Activated gamma-delta T cell treated with anti-CD3 and anti-CD28 coated beads, Interleukin-2, amount 50 U/mL, for 16 hours (primary cell): ENCODE measurements around the gene COX4I2.
"Not testable (repeated sequence)": the region's sequence is repeated elsewhere in the genome, so short reads cannot be mapped to it uniquely, and the experiment has no call there.

Experiments used
- DNase-seq: peaks from one replicate; pipeline ENCODE4 v3.0.0-alpha.2; 2020; ENCODE audit warnings: low read depth

COX4I2 gene

GRCh38 chr20:31654534-31654933 is 16.8 kb downstream of the COX4I2 start:
- no peak for DNase-seq

GRCh38 chr20:31661625-31662371 is 24.1 kb downstream of the COX4I2 start:
- peak; percentile 74 for DNase-seq

DNA sequence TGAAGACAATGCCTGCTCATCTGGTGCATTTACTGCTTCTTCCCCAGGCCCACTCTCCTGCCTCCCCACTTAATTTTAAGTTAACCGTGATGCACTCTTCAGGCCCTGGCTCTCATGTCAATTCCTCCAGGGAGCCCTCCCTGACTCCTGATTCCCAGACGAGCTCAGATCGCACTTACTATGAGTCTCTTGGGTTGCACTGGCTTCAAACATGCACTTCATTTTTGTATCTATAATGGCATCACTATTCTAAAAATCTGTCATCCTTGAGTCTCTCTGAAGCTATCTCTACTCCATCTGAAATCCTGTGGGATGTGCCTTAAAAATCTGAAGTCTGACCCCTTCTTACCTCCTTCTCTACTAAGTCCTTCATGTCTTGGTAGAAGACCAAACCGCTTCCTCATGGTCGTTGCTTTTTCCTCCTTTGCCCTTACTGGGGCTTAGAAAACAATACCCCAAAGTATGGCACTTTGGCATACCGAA is 24.7 kb downstream of the COX4I2 start:
- no peak for DNase-seq

DNA sequence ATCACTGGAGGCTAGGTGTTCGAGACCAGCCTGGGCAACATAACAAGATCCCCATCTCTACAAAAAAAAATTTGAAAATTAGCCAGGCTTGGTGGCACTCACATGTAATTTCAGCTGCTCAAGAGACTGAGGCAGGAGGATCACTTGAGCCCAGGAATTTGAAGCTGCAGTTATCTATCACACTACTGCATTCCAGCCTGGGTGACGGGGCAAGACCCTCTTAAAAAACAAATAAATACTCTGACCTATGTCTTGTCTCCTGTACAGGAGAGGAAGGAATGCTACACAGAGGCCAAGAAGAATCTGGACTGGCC is 25.8 kb downstream of the COX4I2 start:
- DNase-seq, result no peak

- DNase-seq, result no peak
These were observed 26.4 kb downstream of the COX4I2 start for GRCh38 chr20:31663838-31664695.

DNA sequence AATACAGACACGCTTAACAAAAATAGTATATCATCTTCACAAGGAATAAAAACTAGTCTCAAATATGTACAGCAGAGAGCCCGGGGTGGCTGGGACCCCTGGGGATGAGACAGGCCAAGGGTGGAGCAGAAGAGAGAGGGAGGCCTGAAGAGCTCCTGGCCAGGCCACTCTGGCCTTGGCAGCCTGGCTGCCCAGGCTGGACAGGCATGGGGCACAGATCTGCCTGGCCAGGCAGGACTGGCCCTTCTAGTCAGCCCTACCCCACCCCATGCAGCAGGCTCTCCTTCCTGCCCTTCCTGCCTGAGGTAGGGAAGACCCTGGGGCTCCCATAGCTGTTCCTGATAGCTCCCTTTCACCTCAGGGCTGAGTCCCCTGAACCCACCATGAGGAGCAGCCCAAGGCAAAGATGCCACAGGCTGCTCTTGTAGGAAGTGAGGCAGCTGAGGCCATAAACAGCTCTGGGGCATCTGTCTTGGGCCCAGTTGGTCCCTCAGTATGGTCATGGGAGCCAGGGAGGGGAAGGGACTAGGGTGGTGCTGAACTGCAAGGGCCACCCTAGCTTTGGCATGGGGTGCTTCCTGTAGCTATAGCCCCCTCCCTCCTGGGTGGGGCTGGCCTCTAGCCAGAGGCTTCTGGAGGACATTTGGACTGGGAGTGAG is 27.1 kb downstream of the COX4I2 start:
- no peak for DNase-seq

DNA sequence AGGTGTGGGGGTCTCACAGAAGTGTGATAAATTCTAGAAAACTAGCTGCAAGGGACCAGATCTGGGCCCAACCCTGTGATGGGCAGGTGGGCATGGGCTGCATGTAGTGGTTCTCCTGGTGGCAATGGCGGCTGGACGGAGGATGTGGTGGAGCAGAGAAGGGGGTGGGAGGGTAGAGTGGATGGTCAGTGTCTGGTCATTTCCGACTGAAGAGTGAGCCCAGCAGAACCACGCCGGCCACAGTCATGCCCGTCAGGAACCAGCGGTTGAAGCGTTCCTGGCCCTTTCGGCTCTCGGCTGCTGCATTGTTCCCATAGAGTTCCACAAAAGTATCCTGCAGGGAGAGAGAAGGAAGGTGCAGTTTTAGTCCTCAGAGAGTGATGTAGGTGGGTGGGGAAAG is 28.0 kb downstream of the COX4I2 start:
- DNase-seq, result no peak

GRCh38 chr20:31666258-31667042 is 28.7 kb downstream of the COX4I2 start:
- no peak for DNase-seq

DNA sequence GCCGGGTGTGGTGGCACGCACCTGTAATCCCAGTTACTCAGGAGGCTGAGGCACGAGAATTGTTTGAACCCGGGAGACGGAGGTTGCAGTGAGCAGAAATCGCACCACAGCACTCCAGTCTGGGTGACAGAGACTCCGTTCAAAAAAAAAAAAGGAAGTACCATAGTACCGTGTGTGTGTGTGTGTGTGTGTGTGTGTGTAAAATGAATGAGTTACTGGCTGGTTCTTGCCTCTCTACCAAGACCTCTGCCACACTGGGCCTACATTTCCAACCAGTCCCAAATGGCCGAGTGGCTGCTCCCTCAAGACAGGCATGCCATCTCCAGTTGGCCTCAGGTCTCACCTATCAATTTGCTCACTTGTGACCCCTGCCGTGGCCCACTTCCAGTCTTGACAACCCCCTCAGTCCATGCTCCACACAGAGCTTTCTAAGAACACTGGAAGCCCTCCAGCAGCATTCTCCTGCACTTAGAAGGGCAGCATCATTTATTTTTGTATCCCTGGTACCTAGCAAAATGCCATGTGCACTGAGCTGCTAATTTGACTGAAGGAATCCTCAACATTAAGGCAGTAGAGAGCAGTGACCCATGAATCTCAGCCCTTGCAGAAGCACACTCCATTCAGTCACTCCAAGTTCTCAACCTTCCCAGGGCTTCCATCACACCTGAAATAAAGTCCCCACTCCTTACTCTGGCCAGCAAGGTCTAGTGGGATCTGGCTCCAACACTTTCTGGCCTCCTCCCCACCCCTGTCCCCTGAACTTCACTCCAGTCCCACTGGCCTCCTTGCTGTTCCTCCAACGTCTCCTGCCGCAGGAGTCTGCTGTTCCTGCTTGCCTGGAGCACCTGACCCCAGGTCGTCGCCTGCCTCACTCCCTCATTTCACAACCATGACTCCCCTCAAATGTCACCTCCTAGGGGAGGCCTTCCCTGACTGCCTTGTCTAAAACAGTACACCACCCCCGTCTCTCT is 29.9 kb downstream of the COX4I2 start:
- no peak for DNase-seq

DNA sequence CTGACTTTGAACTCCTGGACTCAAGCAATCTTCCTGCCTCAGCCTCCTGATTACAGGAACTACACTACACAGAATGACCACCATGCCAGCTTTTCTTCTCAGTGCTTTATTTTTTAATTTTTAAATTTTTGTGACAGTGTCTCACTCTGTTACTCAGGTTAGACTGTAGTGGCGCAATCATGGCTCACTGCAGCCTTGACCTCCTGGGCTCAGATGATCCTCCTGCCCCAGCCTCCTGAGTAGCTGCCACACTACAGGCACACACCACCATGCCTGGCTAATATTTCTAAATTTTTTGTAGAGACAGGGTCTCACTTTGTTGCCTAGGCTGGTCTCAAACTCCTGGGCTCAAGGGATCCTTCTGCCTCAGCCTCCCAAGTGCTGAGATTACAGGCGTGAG is 31.2 kb downstream of the COX4I2 start:
- not testable (repeated sequence) for DNase-seq

DNA sequence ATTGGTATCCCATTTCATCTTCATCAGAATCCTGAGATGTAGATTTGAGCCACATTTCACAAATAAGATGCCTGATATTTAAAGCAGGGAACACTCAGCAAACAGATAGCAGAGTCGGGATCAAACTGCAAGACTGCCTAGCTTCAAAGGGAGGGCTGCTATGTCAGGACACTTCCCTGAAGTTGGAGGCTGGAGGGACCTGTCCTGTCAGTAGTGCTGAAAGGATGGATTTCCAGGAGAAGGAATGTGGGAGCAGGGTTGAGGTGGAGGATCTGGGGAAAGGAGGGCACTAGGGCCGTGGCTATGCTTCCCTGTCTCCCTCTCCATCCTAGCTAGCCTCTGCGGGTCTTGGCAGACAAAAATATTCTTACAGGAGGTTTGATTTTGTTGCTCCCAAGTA is 32.2 kb downstream of the COX4I2 start:
- DNase-seq, result no peak

DNA sequence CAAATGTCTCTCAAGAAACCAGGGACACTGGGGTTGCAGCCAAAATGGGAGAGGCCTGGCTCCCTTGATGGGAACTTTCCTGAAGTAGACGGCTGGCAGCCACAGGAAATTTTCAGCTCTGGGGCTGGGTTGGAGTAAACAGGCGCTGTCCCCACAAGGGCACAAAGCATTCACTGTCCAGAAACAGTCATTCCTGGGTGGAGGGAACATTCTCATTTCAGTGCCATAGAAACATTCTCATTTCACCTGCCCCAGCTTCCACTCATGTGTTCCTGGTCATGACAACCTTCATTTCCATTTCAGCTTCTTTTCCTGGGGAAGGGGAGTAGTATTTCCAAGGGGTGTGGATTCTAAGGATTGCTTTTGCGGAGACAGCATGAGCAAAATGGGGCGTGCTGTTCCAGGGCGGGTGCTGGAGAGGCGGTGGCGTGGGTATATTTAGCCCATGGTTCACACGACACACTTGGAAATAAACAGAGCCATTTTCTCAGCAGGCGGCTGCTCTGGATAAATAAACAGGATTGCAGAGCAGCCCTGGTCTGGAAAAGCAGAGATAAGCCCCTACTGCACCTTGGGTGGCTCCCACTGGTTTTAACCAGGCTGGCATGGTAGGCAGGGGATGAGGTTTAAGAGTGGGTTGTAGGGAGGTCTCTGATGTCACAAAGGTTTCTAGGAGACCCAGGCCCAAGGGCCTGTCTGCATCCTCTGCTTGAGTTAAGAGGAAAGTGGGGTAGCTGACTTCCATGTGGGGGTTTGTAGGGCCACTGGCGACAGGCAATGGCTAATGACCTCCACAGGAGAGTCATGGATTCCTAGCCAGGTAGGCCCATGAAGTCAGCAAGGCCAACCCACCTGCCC is 32.9 kb downstream of the COX4I2 start:
- DNase-seq, result no peak

GRCh38 chr20:31671324-31671723 is 33.6 kb downstream of the COX4I2 start:
- no peak for DNase-seq

GRCh38 chr20:31673435-31673834 is 35.7 kb downstream of the COX4I2 start:
- no peak for DNase-seq

DNA sequence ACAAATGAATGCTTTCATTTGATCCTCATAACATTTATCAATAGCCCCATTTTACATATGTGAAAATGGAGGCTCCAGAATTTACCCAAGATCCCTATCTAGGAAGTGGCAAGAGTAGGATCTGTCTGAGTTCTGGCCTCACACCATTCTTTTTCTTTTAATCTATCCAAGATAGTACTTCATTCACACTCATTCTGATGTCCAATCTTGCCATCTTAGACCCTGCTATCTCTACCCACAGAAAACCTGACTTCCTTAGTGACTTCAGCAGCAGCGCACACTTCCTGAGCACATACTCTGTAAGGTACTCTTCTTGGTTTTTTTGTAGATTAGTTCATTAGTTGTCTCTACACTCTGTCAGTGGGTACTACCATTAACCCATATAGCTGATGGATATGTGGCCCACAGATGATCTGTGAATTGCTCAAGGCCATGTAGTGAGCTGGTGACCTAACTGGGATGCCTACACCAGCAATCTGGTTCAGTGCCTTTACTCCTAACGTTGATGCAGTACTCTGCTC is 36.3 kb downstream of the COX4I2 start:
- no peak for DNase-seq

- DNase-seq, result peak; percentile 56
These were observed 37.4 kb downstream of the COX4I2 start for GRCh38 chr20:31674895-31675827.

DNA sequence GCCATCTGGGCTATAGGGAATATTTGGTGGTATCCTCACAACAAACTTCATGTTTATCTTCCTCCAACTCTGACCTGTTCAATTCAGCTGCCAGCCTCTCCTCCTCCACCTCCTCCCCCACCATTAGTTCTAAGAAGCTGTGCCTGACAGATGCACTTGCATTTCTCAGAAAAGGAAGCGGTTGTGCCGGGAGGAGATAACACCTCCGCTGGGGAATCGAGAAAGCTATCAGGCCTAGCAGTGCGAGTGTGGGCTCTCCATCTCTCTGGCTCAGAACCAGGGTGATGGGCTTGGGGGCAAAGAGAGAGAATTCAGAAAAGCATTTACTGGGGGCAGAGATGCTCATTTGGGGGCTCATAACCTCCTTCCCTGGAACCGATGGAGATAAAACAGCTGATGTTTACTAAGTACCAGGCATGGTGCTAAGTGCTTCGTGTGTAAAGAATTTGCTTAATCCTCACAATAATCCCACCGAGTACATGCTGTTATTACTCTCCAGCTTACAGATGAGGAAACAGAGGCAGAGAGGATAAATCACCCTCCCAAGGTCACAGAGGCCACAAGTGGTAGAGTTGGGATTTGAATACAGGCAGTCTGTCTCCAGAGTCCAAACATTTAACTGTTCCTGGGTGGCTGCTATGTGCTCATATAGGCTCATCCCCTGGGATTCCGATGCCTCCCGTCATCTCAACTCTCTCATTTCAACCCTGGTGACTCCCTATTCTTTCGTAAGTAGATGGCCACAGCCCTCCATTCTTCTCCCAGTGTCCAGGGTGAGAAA is 38.3 kb downstream of the COX4I2 start:
- peak; percentile 54 for DNase-seq

GRCh38 chr20:31676609-31676989 is 38.9 kb downstream of the COX4I2 start:
- no peak for DNase-seq
